GM21717 (cell line): ENCODE measurements around the gene MIB1.
"Not testable (repeated sequence)": the region's sequence is repeated elsewhere in the genome, so short reads cannot be mapped to it uniquely, and the experiment has no call there.

Experiments used
- ATAC-seq: cut with Tn5 transposase; IDR thresholded peaks from one replicate; pipeline ENCODE4 v1.9.1; 2021; ENCODE audit warnings: mild to moderate bottlenecking, moderate library complexity; ENCODE audit not compliant: unreplicated experiment

The MIB1 gene

GRCh38 chr18:21740538-21741311 is at the start of gene MIB1:
Gene MIB1 (plus strand): TSS chr18:21740792. CDS start chr18:21741584, 792 bp downstream.
- peak; percentile 96 for ATAC-seq

GRCh38 chr18:21693322-21693721 is 47.3 kb upstream of the MIB1 start:
- ATAC-seq, result no peak

GRCh38 chr18:21700528-21701075 is 40.0 kb upstream of the MIB1 start:
- ATAC-seq, result no peak

- ATAC-seq, result no peak
These were observed 39.0 kb upstream of the MIB1 start for GRCh38 chr18:21701621-21702020.

- ATAC-seq, result no peak
These were observed 38.0 kb upstream of the MIB1 start for GRCh38 chr18:21702602-21703001.

GRCh38 chr18:21703241-21703820 is 37.3 kb upstream of the MIB1 start:
- no peak for ATAC-seq

- ATAC-seq, result peak; percentile 90
These were observed 35.8 kb upstream of the MIB1 start, which contains the start of gene ABHD3 for GRCh38 chr18:21704603-21705364. Gene ABHD3 (minus strand): TSS chr18:21704774. CDS start chr18:21704665, 109 bp downstream.

GRCh38 chr18:21706386-21706865 is 34.2 kb upstream of the MIB1 start:
- ATAC-seq, result no peak

DNA sequence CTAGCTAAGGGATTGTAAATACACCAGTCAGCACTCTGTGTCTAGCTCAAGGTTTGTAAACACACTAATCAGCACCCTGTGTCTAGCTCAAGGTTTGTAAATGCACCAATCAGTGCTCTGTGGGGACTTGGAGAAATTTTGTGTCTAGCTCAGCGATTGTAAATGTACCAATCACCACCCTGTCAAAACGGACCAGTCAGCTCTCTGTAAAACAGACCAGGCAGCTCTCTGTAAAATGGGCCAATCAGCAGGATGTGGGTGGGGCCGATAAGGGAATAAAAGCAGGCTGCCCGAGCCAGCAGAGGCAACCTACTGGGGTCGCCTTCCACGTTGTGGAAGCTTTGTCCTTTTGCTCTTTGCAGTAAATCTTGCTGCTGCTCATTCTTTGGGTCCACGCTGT is 33.5 kb upstream of the MIB1 start:
- ATAC-seq, result not testable (repeated sequence)

DNA sequence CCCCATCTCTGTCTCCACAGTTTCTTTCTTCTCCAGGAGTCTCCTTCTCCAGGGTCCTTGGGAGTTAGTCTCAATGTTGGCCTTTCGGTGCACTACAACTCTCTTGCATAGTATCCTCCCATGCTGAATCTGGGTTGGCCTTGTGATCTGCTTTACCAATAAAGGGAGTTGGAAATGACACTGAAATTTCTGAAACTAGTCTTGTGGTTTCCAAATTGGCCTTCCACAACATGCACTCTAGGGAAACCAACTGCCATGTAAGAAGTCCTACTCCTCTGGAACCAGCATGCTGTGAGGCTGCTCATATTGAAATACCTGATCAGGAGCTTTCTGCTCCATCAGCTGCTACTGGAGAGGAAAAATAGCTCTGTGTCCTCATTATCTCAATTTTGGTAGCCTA is 26.1 kb upstream of the MIB1 start:
- ATAC-seq, result no peak

DNA sequence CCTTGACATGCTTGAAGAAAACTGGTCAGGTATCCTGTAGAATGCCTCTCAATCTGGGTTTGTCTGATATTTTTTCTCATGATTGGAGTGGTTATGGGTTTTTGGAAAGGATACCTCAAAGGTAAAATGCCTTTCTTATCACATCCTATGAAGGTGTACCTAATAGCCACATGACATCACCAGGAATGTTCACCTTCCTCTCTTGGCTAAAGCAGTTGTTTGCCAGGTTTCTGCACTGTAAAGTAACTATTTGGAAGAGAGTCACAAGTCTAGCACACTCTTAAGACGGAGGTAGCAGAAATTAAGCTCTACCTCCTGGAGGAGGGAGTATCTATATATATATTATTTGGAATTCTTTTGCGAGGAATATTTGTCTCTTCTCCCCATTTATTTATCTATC is 17.9 kb upstream of the MIB1 start:
- ATAC-seq, result no peak

GRCh38 chr18:21725201-21725600 is 15.4 kb upstream of the MIB1 start:
- ATAC-seq, result no peak

DNA sequence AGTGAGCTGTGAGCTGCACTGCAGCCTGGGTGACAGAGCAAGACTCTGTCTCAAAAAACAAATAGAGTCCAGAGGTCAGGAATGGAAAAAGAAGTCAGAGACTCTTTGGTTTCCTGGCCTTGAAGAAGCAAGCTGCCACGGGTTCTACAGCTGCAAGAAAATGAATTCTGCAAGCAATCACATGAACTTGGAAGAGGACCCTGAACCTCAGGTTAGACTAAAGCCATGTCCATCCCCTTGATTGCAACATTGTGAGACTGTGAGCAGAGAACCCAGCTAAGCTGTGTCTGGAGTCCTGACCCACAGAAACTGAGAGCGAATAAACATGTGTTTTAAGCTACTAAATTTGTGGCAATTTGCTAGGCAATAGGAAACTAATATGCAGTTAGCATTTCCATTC is 12.9 kb upstream of the MIB1 start:
- ATAC-seq, result no peak

- ATAC-seq, result no peak
These were observed 7.6 kb upstream of the MIB1 start for GRCh38 chr18:21733011-21733410.

DNA sequence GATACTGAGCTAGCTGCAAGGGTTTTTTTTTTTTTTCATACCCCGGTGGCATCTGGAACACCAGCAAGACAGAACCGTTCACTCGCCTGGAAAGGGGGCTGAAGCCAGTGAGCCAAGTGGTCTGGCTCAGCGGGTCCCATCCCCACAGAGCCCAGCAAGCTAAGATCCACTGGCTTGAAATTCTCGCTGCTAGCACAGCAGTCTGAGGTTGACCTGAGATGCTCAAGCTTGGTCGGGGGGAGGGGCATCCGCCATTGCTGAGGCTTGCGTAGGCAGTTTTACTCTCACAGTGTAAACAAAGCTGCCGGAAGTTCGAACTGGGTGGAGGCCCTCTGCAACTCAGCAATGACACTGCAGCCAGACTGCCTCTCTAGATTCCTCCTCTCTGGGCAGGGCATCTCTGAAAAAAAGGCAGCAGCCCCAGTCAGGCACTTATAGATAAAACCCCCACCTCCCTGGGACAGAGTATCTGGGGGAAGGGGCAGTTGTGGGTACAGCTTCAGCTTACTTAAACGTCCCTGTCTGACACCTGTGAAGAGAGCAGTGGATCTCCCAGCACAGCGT is 5.1 kb upstream of the MIB1 start:
- no peak for ATAC-seq

- not testable (repeated sequence) for ATAC-seq
These were observed 3.7 kb upstream of the MIB1 start for GRCh38 chr18:21736926-21737325.

DNA sequence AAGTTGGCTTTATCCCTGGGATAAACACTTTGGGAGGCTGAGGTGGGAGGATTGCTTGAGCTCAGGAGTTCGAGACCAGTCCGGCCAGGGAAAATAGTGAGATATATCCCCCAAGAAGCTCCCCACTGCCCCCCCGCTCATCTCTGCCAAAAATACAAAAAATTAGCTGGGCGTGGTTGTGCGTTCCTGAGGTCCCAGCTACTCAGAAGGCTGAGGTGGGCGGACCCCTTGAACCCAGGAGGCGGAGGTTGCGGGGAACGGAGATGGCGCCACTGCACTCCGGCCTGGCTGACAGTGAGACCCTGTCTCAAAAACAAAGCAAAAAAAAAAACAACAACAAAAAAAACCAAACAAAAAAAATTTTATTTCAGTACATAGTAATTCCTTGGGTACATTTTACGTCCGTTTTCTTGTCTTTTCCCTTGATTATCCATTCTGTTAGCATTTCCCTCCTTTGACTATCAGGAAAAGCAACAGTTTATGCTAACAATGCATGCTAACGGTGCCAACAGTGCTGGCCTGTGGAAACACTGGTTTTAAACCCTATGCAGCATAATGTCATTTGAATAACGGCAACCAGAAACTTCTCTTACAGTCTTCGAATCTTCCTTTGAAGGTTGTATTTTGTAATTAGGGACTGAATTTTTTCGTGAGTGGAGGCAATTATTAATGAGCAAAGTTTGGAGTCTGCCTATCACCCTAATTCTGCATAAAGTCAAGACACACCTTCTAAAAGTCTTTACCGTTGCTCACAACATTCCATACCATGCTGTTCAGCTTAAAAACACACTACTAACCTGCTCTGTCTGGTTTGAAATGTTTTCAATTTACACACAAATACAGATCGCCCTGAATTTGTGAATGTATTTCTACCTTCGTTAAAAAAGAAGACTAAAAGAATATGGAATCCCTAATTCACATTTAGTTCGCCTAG is 721 bp upstream of the MIB1 start:
- peak; percentile 8 for ATAC-seq

GRCh38 chr18:21741312-21741561 is 645 bp downstream of the MIB1 start:
- ATAC-seq, result no peak

DNA sequence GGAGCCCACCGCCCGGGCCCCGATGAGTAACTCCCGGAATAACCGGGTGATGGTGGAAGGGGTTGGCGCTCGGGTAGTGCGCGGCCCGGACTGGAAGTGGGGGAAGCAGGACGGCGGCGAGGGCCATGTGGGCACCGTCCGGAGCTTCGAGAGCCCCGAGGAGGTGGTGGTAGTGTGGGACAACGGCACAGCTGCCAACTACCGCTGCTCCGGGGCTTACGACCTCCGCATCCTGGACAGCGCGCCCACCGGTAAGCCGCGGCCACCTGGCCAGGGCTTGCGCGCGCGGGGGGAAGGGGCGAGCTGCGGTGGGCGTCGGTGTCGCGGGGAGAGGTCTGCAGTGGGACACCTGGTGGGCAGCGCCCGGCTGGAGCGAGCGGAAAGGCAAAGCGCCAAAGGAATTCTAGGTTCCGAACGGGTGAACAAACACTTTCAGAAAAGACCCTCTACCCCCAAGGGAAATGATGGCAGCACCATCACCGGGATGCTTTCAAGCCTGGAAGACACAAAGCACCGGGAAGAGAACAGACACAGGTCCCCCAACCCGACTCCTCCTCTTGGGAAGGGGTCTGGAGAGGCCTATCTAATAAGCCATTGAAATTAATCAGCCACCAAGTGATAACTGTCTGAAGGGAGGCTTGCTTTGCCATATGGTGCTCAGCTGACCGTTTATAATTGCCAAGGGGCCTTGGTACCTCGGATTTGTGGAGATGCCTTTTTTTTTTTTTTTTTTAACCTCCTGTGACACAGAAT is 1.1 kb downstream of the MIB1 start:
- ATAC-seq, result peak; percentile 20

- no peak for ATAC-seq
These were observed 1.7 kb downstream of the MIB1 start for GRCh38 chr18:21742315-21742687.
